Measurements from ENCODE around the gene CD74. TPM values are rescaled to one million over a fixed set of nuclear protein-coding genes. Genes with fewer than 3 reads are reported as not detected.

The CD74 gene
- total RNA-seq, 4 donors from 2014 or later: 91.0 to 1,037 (median 261) TPM

GRCh38 chr5:150368526-150368925, 44.2 kb downstream of the CD74 start:
- intact Hi-C loops (cut with DNase I): no loop called here
- WGBS, 2 donors: 55 to 58% methylated on average over 3 to 4 of the region's 4 CpGs
- no peak for DNase-seq
- Histone ChIP-seq H3K27ac (no peak overlapping the region), H3K4me1 (no peaks in the 10 kb centered on the region), H3K36me3 (peaks cover 45 to 97% (median 49%) of the 10 kb centered on the region in 3 donors), H3K4me3 (no peak overlapping the region), H3K9me3 (no peaks in the 10 kb centered on the region), H3K27me3 (no peaks in the 10 kb centered on the region)
- no peak for TF ChIP-seq POLR2A (IDR thresholded peaks at IDR 0.05)
- TF ChIP-seq CTCF (IDR thresholded peaks at IDR 0.05): no peak

- Histone ChIP-seq H3K9me3 (no peaks in the 10 kb centered on the region), H3K27ac (no peak overlapping the region), H3K4me1 (peaks cover 0 to 7% (median 4%) of the 10 kb centered on the region in 3 donors), H3K4me3 (no peak overlapping the region), H3K36me3 (peaks cover 19 to 90% (median 25%) of the 10 kb centered on the region in 3 donors), H3K27me3 (no peaks in the 10 kb centered on the region)
- no peak for TF ChIP-seq CTCF (IDR thresholded peaks at IDR 0.05)
- no peak for TF ChIP-seq POLR2A (IDR thresholded peaks at IDR 0.05)
- DNase-seq: no peak
- WGBS, 2 donors: 87 to 95% methylated on average over 9 of the region's 9 CpGs
- intact Hi-C loops (cut with DNase I): no loop called here
Measured at GRCh38 chr5:150364004-150364403, 48.7 kb downstream of the CD74 start.

- intact Hi-C loops (cut with DNase I): no loop called here
- peaks cover 4 to 15% (median 12%) of the 10 kb centered on the region in 3 donors for H3K4me1 ChIP-seq
Measured at GRCh38 chr5:150363185-150363584, 49.5 kb downstream of the CD74 start.

GRCh38 chr5:150361301-150361700, 51.4 kb downstream of the CD74 start:
- intact Hi-C loops (cut with DNase I): no loop called here
- H3K4me3 ChIP-seq: no peak overlapping the region
- no peaks in the 10 kb centered on the region for H3K9me3 ChIP-seq
- H3K27ac ChIP-seq: no peak overlapping the region
- H3K27me3 ChIP-seq: no peaks in the 10 kb centered on the region
- H3K36me3 ChIP-seq: peaks cover 11 to 66% (median 12%) of the 10 kb centered on the region in 3 donors
- DNase-seq: no peak
- TF ChIP-seq POLR2A (IDR thresholded peaks at IDR 0.05) (no peak), CTCF (IDR thresholded peaks at IDR 0.05) (no peak)
- WGBS, 2 donors: 83 to 88% methylated on average over 1 of the region's 1 CpG
- H3K4me1 ChIP-seq: peaks cover 12 to 27% (median 15%) of the 10 kb centered on the region in 3 donors

More at GRCh38 chr5:150363185-150363584, 49.5 kb downstream of the CD74 start:
- DNase-seq: no peak
- H3K4me3 ChIP-seq: no peak overlapping the region
- peaks cover 11 to 82% (median 18%) of the 10 kb centered on the region in 3 donors for H3K36me3 ChIP-seq
- H3K27me3 ChIP-seq: no peaks in the 10 kb centered on the region
- TF ChIP-seq CTCF (IDR thresholded peaks at IDR 0.05) (no peak), POLR2A (IDR thresholded peaks at IDR 0.05) (no peak)
- 89 to 92% methylated on average over 2 of the region's 2 CpGs for WGBS, 2 donors
- no peak overlapping the region for H3K27ac ChIP-seq
- no peaks in the 10 kb centered on the region for H3K9me3 ChIP-seq

GRCh38 chr5:150358261-150359095, 54.2 kb downstream of the CD74 start:
- H3K36me3 ChIP-seq: peaks cover 0 to 38% (median 5%) of the 10 kb centered on the region in 3 donors
- H3K27me3 ChIP-seq: no peaks in the 10 kb centered on the region
- no peaks in the 10 kb centered on the region for H3K9me3 ChIP-seq
- H3K4me1 ChIP-seq: peaks cover 12 to 27% (median 15%) of the 10 kb centered on the region in 3 donors
- peak overlapping the region; percentile 62 to 83 (median 74) for H3K4me3 ChIP-seq
- TF ChIP-seq POLR2A (IDR thresholded peaks at IDR 0.05): no peak
- no peak for TF ChIP-seq CTCF (IDR thresholded peaks at IDR 0.05)
- peak overlapping the region; percentile 64 to 83 (median 75) for H3K27ac ChIP-seq
- intact Hi-C loops (cut with DNase I): loop anchor here (10.0 kb wide), 1 partner anchor 84 kb away; no protein-coding TSS in a partner anchor
- WGBS, 2 donors: 19 to 33% methylated on average over 9 to 19 of the region's 23 CpGs
- no peak for DNase-seq

Data from esophagus squamous epithelium (tissue), 5 donors.